HG03039 (cell line): ENCODE results near the gene KIF15.
"Not testable (repeated sequence)": the region's sequence is repeated elsewhere in the genome, so short reads cannot be mapped to it uniquely, and the experiment has no call there.

Experiments used
- ATAC-seq: cut with Tn5 transposase; IDR thresholded peaks from one replicate; pipeline ENCODE4 v1.9.1; 2021; ENCODE audit warnings: mild to moderate bottlenecking, moderate library complexity; ENCODE audit not compliant: unreplicated experiment

The KIF15 gene

GRCh38 chr3:44816334-44816733 lies 54.7 kb downstream of the KIF15 start:
- ATAC-seq, result not testable (repeated sequence)

DNA sequence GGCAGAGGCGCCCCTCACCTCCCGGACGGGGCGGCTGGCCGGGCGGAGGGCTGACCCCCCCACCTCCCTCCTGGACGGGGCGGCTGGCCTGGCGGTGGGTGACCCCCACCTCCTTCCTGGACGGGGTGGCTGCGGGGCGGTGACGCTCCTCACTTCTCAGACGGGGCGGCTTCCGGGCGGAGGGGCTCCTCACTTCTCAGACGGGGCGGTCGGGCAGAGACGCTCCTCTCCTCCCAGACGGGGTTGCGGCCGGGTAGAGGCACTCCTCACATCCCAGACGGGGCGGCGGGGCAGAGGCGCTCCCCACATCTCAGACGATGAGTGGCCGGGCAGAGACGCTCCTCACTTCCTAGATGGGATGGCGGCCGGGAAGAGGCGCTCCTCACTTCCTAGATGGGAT lies 59.6 kb downstream of the KIF15 start:
- ATAC-seq, result not testable (repeated sequence)

DNA sequence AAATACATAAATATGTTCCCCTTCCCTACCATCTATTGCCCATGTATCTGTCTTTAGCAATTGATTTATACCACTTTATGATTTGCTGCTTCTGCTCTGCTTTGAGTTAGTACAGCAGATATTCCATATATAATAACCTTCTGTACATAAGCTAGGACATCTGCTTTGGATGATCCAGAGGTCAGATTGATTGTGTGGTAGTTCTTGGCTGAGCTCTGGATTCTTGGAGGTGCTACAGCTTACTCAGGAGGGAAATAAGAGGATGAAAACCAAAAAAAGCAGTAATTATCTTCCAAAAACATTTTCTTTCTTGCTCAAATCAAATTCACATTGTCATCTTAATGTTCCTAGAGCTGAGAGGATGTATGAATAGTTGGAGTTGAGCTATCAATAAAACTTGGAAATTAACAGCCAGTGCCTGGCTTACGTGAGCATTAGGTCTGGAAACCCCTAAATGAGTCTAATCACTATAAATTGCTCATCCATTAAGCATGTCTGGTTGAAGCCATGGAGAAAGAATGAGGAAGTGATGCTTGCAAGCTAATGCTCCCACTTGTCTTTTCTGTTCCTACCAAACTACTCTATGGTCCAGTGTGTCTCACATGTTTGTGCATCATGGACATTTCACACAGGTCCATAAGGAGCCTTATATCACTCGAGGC lies 63.8 kb downstream of the KIF15 start:
- no peak for ATAC-seq

- no peak for ATAC-seq
These were observed 65.6 kb downstream of the KIF15 start for GRCh38 chr3:44827196-44827595.

DNA sequence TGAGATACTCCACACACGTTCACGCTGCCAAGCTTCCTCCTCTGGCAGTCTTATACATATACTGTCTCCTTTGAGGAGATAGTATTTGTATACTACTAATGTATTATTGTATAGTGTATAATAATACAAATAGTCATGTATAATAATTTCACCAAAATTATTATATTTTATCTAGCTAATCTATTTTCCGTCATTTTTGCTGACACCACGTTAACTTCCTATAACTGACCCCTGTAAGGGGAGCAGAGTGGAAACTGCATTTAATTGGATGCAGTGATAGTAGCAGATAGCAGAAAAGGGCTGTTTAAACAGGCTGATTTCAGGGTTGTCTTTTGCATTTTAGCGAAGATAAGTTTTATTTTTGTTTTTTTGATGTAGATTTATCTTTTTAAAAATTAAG lies 69.6 kb downstream of the KIF15 start:
- ATAC-seq, result no peak

DNA sequence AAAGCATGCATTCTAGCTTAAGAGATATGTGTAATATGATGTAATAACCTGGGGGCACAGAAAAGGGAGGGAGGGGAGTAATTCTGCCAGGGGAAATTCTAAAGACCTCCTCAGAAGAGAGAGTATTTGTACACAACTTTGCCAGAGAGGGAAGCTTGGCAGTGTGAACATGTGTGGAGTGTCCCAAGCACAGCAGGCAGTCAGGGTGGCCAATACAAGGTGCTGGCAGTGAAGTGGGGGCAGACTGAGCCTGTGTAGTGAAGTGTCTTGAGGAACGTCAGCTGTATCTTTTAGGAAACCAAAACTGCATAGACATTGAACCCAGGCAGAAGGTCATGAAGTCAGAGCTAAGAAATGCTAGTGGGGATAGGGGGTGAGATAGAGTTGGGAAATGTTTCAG lies 70.4 kb downstream of the KIF15 start:
- no peak for ATAC-seq

- no peak for ATAC-seq
These were observed 71.4 kb downstream of the KIF15 start for GRCh38 chr3:44832965-44833364.

DNA sequence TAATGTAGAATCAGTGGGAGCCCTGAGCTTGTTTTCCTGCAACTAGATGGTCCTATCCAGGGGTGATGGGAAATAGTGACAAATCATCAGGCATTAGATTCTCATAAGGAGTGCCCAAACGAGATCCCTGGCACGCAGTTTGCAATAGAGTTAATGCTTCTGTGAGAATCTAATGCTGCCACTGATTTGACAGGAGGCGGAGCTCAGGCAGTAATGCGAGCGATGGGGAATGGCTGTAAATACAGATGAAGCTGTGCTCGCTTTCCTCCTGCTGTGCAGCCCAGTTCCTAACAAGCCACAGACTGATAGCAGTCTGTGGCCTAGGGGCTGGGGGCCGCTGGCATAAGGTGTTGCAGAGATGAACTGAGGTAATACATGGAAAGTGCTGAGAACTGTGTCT lies 71.8 kb downstream of the KIF15 start:
- no peak for ATAC-seq

GRCh38 chr3:44835684-44836083 lies 74.1 kb downstream of the KIF15 start:
- no peak for ATAC-seq

DNA sequence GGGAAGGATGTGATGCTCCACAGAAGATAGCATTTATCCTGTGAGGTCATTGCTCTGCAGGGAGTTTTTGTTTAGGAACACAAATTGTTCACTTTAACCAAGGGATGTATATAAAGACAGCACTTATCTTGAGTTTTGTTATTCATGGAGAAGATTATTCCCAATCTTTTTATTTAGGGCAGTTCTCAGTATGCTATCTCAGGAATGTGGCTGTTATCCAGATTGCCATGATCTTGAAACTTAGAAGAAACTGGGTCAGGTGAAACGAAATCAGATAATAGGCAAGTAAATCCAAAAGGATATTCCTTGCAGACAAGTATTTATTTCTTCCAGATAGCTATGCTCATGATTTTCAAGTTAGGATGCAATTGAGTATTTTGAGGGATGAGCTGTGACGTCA lies 80.8 kb downstream of the KIF15 start:
- no peak for ATAC-seq

GRCh38 chr3:44845528-44846520 lies 84.2 kb downstream of the KIF15 start:
- ATAC-seq, result no peak

DNA sequence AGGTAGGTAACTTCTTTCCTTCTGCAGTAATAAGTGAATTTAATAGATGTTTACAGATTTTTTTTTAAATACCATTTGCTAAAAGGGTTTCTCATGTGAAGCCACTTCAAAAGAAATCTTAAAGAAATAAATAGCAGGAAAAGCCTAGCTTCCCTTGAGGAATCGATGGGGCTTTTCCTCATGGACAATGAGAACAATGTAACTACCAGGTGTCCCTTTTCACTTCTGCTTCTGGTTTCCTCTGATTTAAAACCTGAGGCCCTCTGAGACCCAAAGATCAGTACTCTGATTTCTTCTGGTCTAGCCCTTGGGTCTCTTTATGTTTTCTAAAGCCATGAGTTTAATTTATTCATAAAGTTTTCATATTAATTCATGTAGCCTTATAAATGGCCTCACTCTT lies 87.0 kb downstream of the KIF15 start:
- no peak for ATAC-seq

DNA sequence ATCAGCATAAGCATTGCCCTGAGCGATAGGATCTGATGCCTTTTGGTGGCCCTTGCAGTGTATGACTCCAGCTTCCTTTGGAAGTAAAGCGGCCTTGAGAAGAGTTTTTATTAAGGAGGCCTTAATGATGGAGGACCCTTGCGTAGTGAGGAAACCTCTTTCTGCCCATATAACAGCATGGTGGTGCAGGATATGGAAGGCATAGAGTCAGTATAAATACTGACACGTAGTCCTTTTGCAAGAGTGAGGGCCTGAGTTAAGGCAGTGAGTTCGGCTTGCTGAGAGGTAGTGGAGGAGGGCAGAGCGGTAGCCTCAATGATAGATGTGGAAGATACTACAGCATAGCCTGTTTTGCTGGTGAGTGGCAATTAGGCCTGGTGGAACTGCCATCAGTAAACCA lies 95.1 kb downstream of the KIF15 start:
- not testable (repeated sequence) for ATAC-seq

GRCh38 chr3:44860117-44860516 lies 98.5 kb downstream of the KIF15 start:
- no peak for ATAC-seq

DNA sequence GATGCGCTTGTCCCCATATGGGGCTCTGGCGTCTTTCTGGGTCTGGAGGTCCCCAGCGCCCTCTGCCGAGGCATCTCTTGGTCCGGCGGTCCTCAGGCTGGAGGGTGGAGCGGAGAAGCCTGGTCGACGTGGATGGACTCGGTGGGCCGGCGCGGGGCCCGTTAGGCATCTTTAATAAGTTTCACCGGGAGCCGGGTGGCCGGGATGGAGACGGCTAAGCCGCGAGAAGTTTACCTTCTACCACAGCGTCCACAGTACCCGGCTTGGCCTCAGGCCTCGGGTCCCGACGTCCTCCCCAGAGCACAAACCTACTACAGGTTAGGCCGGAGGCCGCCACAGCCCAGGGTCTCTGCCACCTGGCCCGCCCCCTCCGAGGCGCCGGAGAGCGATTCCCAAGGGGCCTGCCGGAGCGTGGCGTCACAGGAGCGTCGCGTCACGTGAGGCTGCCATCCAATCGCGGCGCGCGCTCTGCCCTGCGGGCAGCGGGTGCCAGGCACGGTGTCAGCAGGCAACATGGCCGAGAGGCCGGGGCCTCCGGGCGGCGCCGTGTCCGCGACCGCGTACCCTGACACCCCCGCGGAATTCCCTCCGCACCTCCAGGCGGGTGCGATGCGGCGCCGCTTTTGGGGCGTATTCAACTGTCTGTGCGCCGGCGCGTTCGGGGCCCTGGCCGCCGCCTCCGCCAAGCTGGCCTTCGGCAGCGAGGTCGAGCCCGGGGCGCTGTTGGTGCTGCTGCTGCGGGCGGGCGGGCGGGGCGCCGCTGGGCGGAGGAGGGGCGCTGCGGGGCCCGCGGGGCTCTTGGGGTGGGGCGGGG lies 100.0 kb downstream of the KIF15 start, which contains the start of gene TMEM42:
TMEM42 (plus strand) TSS at position 501 of the 814 bp plus-strand sequence; CDS start at position 514, 13 bp downstream.
- peak; percentile 96 for ATAC-seq

DNA sequence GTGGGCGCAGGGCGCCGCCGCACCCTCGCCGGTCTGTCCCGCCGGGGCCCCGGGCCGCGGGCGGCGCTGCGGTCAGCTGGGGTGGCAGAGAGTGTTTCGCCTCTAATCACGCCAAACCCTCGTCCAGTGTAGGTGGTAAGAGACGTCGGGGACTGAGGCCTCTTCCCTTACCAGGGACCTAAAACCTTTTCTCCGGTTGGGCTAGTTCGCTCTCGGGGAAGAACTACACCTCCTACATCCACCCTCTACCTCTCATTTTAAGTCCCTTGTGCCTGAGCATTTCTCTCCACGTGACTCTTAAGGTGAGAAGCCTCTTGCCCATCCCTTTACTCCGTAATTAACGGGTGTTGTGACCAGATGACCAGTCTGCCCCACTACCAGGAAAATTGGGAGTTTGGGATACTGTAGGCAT lies 100.6 kb downstream of the KIF15 start:
- ATAC-seq, result peak; percentile 30

DNA sequence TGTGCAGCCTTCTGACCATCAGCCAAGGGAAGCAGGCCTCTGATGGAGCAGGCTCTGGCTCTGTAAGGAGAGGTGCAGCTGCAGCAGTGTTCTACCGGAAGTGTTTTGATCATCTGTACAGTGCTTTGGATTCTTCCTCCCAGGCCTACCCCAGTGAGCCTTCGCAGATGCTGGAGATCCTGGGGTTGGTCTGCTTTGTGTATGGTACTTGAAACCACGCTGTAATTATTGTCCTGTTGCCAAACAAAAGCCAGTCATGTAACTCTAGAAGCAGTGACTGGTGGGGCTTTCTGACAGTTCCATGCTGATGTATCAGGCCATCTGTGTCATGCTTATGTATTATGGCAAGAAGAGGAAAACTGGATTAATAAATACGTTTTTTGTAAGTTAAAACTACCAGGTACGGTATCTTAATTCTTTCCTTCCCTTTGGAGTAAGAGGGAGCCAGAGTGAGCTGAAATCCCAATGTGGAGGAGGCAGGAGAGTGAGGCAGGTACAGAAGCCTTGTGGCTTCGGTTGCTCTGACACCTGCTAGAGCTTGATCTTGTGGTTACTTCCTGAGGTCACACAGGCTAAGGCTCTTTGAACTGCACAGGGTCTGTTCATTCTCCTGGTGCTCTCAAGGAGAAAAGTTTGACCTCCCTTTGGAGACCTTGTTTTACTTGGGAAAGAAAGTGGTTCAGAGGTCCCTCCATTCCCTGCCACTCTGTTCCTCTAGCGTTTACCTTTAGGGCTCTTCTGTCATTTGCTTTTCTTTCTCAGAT lies 103.9 kb downstream of the KIF15 start:
- ATAC-seq, result no peak

- no peak for ATAC-seq
These were observed 106.0 kb downstream of the KIF15 start for GRCh38 chr3:44867421-44868111.

DNA sequence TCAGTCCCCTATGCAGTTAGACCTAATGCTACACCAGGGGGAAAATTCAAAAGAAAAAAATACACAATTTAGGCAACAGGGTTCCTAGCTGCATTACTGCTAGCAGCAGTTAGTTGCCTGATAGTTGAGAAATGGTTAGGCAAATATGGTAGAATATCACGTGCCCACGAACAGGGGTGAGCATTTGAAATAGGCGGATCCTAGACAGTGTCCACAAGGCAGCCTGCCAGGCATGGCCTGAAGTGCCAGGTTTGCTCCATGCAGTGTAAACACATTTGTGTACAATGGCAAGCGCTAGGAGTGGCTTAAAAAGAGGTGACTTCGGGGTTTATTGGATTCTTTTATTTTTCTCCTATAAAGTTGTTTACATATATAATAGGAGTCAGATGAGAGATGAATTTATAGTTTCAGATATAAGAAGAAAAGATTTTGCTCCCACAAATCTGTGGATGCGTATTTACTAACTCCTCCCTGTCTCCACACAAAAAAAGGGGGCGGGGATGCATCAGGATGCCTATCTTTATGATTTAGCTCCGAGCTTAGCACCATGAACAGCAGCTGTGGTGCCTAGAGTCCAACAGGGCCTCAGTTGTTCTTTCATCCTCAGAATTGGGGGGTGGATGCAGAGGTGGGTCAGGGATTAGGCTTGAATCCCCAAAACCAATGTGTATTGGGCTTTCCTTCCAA lies 108.9 kb downstream of the KIF15 start:
- no peak for ATAC-seq
